Activated gamma-delta T cell (primary cell): ENCODE measurements around the gene CTNNA3.
"Not testable (repeated sequence)": the region's sequence is repeated elsewhere in the genome, so short reads cannot be mapped to it uniquely, and the experiment has no call there.

Experiments
- DNase-seq: peaks from one replicate; lab custom pipeline; 2025; lab: John Stamatoyannopoulos, UW

CTNNA3 gene

DNA sequence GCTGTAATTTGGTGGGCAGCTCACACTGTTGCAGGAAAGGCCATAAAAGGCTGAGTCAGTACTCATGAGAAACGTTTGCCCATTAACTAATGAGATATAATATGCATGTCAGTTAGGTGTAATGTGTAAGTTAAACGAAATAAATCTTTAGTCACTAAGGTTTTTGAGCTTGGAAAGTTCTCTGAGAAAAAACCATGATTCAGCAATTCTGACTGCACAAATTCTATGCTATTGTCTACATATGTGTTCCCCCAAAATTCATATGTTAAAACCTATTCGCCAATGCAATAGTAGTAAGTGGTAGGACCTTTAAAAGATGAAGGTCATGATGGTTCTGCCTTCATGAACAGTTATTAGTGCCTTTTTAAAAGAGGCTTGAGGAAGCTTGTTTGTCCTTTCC lies 1329.8 kb downstream of the CTNNA3 start:
- no peak for DNase-seq

DNA sequence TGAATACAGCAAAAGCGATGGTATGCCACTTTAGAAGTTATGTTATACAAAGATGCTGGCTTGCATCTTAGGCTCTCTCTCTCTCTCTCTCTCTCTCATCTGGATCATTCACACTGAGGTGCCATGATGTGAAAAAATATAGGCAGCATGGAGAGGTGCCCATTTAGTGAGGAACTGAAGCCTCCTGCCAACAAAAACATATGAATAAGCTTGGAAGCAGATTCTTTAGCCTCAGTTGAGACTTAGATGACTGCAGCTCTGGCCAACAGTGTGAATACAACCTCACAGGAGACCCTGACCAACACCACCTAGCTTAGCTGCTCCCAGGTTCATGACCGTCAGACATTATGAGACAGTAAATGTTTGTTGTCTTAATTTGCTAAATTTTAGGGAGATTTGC lies 1330.3 kb downstream of the CTNNA3 start:
- no peak for DNase-seq

GRCh38 chr10:66362522-66362921 lies 1333.5 kb downstream of the CTNNA3 start:
- no peak for DNase-seq

DNA sequence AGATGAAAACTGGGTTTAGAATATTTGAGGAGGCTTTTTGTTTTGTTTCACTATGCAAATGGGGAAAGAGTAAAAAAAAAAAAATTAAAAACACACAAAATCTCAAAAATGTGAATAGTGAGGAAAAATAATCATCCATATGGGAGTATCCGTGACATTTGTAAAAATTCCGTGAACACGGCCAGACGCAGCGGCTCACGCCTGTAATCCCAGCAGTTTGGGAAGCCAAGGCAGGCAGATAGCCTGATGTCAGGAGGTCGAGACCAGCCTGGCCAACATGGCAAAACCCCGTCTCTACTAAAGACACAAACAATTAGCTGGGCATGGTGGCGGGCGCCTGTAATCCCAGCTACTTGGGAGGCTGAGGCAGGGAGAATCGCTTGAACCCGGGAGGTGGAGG lies 1342.2 kb downstream of the CTNNA3 start:
- DNase-seq, result not testable (repeated sequence)

GRCh38 chr10:66353422-66353821 lies 1342.6 kb downstream of the CTNNA3 start:
- DNase-seq, result no peak

GRCh38 chr10:66350622-66351399 lies 1345.2 kb downstream of the CTNNA3 start:
- DNase-seq, result no peak

DNA sequence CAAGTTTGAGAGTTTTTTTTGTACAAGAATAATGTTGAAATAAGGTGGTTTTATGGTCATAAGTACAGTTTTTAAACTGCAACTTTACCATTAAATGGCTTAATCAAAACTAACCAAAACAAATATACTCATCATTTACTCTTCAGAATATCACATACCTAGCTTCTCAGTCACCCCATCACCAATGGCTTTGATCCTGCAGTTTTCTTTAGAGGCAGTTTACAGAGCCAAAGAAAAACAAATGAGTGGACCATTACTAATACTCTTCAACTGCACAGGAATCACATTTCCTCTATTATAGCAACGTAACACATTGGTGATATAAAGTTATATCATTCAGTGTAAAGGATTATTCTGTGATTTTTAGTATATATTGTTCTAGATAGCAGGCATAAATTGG lies 1346.3 kb downstream of the CTNNA3 start:
- DNase-seq, result no peak

DNA sequence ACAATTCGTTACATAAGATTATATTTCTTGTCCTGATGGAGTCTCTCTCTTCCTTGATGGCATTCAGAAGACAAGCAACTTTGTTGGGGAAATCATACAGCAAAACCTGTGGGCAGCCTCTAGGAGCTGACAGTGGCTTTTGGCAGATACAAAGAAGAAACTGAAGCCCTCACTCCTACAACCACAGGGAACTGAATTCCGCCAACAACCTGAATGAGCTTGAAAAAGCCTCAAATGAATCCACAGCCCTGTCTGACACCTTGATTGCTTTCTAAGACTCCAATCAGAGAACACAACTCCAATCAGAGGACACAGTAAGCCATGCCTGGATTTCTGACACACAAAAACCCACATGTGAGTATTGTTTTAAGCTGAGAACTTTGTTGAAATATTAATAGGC lies 1346.9 kb downstream of the CTNNA3 start:
- DNase-seq, result no peak

DNA sequence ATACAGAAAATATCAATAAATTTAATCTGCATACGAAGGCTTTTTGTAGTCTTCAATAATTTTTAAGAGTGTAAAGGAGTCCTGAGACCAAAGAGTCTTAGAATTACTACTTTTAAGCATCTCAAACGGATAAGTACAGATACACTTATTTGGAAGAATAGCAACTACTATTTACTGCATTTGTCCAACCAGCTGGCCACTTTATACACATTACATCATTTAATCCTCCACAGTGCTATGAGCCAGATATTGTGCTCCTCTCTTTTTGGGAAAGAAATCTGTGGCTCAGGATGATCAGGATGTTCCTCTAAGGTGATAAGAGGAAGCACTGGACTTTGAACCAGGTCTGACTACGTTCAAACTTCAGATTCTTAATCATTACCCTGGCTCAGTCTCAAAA lies 1358.8 kb downstream of the CTNNA3 start:
- no peak for DNase-seq

- DNase-seq, result no peak
Observed at GRCh38 chr10:66336791-66337190, 1359.2 kb downstream of the CTNNA3 start.

DNA sequence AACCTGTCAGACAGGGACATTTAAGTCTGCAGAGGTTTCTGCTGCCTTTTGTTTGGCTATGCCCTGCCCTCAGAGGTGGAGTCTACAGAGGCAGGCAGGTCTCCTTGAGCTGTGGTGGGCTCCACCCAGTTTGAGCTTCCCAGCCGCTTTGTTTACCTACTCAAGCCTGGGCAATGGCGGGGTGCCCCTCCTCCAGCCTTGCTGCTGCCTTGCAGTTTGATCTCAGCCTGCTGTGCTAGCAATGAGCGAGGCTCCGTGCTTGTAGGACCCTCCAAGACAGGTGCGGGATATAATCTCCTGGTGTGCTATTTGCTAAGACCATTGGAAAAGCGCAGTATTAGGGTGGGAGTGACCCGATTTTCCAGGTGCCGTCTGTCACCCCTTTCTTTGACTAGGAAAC lies 1360.2 kb downstream of the CTNNA3 start:
- DNase-seq, result not testable (repeated sequence)

DNA sequence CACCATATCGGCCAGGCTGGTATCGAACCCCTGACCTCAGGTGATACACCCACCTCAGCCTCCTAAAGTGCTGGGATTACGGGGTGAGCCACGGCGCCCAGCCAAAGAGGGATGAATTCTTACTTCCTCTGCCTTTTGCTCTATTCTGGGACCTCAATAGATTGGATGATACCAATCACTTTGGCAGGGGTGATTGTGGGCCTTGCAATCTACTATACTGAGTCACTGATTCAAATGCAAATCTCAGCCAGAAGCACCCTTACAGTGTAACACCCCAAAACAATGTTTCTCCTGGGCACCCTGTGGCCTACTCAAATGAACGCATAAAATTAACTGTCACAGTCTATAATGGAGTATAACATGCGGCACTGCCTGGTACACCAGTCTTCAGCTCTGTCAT lies 1366.8 kb downstream of the CTNNA3 start:
- DNase-seq, result no peak

- DNase-seq, result no peak
Observed at GRCh38 chr10:66326876-66327275, 1369.1 kb downstream of the CTNNA3 start.

DNA sequence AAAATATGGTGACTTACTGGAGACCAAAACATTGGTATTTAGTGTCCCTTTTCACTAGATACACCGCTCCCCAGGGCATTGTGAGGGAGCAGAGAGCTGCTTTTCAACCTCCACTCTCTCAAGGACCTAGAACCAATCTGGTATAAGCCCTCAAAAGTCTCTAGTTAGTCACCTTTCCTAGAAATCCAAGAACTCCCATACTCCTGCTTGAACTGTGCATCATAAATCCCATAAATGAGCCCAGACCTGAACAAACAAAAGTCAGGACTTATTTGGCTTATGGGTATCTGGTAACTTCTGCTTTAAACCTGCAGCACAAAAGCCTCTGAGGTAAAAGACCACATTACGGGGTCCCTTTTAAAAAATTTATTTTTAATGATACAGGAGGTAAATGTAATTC lies 1373.2 kb downstream of the CTNNA3 start:
- no peak for DNase-seq

DNA sequence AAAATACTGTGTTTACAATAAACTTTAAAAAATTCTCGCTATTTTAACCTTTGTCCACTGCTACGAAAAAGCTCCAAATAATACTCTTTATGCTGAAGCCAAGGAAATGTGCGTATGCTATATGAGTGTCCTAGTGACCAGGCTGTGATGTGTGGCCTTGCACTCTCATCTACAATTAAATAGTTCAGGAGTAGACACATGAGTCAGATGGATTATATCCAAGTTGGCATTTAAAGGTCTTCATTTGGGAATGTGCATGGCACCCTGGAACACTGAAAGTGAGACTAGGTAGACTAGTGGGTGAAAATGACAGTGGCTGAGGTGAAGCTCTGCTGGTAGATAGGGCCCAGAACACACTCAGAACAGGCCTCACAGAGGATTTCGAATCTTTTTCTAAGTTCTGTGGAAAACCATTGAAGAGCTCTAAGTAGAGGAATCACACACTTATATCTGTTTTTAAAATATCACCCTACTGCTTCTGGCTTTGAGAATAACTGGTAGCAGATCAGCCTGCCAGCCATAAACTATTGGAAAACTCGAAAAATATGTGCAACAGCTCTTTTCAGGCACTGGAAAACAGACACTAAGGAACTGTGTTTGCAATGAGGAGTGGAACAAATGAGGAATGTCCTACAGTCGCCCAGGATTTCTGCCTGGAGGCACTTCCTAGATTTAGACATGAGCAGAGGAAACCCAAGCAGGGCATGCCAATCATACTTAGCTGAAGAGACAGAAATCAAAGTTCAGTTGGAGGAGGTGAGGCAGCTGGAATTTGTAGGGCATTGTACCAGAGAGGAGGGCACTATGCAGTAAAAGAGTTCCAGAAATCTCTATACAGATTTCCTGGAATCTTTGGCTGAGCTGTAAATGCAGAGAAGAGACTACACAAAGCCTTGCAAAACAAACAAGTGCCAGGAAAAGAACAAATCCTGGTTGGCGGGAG lies 1374.0 kb downstream of the CTNNA3 start:
- DNase-seq, result no peak

DNA sequence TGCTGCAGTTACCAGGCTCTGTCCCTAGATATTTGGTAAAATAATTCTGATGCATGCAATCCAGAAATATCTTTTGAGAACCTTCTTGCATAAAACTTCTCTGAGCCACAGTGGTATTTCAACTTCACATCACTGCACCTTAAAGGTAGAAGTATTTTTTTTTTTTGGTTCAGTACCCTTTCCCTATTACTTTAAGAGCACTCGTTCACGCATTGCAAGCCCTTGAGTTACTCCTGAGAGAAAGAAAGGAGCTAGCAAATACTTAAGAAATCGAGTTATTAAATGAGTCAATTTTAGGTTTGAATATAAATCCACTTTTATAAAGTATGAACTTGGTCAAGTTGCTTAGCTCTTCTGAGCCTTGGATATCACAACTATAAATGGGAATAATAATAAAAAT lies 1377.2 kb downstream of the CTNNA3 start:
- no peak for DNase-seq

- no peak for DNase-seq
Observed at GRCh38 chr10:66307826-66308225, 1388.2 kb downstream of the CTNNA3 start.

- no peak for DNase-seq
Observed at GRCh38 chr10:66301078-66301477, 1394.9 kb downstream of the CTNNA3 start.

DNA sequence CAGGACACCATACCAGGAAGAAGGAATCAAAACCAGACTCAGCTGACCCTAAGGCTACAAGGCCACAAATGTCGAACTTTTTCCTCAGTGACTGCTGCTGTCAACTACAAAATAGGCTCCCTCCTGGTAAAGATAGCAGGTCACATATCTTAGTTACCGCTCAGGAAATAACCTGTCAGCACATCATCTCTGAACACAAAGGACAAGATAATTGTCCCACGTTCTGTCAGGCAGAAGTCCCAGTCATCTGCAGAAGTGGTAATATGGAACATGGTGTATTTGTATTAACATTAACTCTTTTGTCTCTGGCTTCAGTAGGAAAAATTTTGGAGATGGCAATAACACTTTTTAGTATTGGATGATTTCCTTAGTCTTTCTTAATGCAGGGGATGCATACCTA lies 1400.4 kb downstream of the CTNNA3 start:
- DNase-seq, result no peak

DNA sequence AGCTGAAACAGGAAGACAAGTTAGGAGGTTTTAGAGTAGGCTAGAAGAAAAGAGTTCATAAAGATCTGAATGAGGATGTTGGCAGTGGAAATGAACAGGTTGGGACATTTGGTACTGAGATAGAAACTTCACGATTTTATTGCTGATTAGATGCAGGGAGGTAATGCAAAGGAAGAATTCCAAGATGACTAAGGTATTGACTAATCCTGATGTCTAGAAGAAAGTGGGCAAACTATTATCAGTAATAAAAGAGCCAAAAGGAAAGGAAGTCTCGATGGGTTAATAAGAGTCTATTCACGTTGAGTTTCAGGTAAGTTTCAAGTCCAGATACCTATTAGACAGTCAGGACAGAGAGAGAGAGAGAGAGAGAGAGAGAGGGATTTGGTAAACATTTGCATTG lies 1401.5 kb downstream of the CTNNA3 start:
- DNase-seq, result no peak

DNA sequence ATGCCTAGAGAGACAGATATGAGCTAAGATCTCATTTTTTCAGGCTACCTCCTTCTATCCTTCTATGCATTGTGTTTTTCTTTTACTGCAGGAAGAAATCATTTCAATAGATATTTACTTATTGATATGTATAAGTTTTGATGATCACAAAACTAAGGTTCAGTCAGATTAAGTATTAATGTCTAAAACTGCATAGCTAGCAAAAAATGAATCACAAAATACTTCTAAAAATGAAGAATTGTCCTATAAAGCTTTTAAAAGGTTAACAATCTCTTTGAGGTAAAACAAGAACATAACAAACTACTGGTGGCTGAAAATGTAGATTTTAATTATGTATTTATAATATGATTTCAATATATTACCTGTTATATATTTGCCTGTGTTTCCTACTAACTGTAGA lies 1403.1 kb downstream of the CTNNA3 start:
- no peak for DNase-seq

GRCh38 chr10:66292456-66292855 lies 1403.5 kb downstream of the CTNNA3 start:
- no peak for DNase-seq

- no peak for DNase-seq
Observed at GRCh38 chr10:66291133-66291532, 1404.9 kb downstream of the CTNNA3 start.
